Measurements from ENCODE around the gene RAP1GAP2. TPM values are rescaled to one million over a fixed set of nuclear protein-coding genes. Genes with fewer than 3 reads are reported as not detected.

Gene RAP1GAP2
- polyA plus RNA-seq, 4 donors = 23.3 to 28.2 (median 24.7) TPM

DNA sequence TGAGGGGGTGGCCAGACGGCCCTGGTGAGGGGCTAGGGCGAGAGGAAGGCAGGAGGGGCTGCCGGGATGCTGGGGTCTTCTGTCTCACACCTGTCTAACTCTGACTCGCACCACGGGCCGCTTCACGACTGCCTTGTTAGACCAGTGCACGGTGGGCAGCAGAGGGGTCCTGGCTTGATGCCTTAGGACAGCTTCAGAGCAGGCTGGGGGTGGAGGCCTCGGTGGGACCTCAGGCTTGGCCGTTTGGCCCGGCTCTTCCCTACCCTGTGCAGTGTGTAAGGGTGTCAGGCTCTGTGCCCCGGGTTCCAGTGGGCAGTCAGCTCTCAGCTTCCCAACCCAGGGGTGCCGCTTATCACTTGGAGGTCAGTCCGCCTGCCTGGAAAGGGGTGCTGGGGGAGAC is 166.5 kb downstream of the RAP1GAP2 start:
- DNase-seq (ENCODE audit: low read depth in 4 of 4, low spot score in 3 of 4) = no peak

DNA sequence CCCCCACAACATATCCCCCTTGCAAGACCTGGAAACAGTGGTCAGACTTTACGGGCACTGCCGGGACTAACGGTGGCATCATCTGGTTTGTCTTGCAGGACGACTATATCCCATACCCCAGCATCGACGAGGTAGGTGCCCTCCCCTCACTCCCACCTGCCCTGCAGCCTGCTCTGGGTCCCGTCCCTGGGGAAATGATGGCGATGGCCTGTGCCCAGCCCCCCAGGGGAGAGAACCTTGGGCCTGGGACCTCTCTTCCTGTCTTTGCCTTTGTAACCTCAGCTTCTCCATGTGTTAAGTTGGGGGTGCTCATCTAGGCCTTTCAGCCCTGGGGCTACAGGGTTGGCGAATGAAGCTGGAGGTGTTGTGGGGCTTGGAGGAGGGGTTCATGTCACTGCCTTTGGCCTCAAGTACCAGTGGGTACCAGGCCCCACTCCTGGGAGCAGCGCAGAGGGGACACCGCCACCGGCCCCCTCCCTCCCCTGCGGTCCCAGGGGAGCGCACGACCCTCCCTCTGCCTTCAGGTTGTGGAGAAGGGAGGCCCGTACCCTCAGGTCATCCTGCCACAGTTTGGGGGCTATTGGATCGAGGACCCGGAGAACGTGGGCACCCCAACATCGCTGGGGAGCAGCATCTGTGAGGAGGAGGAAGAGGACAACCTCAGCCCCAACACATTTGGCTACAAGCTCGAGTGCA is 167.2 kb downstream of the RAP1GAP2 start:
- no peak for DNase-seq (ENCODE audit: low read depth in 4 of 4, low spot score in 3 of 4)

DNA sequence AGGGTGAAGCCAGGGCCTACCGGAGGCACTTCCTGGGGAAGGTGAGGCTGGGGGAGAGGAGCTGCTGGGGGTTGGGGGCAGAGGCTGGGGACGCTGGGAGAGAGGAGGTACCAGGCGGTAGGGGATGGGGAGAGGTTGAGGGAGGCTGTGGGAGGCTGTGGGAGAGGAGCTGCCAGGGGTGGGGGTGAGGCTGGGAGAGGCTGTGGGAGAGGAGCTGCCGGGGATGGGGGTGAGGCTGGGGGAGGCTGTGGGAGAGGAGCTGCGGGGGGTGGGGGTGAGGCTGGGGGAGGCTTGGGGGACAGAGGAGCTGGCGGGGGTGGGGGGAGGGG is 167.8 kb downstream of the RAP1GAP2 start:
- no peak for DNase-seq (ENCODE audit: low read depth in 4 of 4, low spot score in 3 of 4)

DNA sequence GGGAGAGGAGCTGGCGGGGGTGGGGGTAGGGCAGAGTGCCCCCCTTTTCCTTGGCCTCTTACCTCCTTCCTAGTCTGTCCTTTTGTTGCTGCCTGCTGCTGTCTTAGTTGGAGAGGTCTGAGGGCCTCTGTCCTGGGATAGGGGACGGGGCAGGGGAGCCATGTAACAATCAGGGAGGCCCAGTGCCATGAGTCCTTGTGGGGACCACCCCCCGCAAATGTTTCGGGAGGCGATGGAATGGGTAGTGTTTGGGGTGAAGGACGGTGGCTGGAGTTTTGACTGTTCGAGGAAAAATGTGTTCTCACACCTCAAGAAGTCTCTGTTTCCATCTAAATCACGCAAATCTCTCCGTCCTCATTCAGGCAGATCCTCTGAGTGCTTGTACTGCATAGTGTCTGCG is 168.1 kb downstream of the RAP1GAP2 start:
- DNase-seq (ENCODE audit: low read depth in 4 of 4, low spot score in 3 of 4) = no peak

DNA sequence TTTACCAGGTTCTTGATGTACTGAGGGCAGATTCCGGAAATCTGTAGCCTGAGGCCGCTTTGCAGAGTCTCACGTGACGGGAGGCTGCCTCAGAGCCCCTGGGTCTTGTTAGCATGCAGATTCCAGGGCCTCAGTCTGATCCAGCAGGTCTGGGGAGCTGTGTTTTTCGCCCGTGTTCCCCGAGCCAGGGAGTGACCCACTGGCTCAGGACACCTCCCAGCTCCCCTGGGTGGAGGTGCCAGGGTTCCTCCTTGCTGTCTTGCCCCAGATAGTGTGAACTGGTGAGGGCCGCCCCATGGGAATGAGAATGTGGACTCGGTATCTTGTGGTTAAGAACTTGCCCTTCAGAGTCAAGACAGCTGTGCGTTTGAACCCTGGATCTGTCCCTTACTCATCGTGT is 168.6 kb downstream of the RAP1GAP2 start:
- no peak for DNase-seq (ENCODE audit: low read depth in 4 of 4, low spot score in 3 of 4)

DNA sequence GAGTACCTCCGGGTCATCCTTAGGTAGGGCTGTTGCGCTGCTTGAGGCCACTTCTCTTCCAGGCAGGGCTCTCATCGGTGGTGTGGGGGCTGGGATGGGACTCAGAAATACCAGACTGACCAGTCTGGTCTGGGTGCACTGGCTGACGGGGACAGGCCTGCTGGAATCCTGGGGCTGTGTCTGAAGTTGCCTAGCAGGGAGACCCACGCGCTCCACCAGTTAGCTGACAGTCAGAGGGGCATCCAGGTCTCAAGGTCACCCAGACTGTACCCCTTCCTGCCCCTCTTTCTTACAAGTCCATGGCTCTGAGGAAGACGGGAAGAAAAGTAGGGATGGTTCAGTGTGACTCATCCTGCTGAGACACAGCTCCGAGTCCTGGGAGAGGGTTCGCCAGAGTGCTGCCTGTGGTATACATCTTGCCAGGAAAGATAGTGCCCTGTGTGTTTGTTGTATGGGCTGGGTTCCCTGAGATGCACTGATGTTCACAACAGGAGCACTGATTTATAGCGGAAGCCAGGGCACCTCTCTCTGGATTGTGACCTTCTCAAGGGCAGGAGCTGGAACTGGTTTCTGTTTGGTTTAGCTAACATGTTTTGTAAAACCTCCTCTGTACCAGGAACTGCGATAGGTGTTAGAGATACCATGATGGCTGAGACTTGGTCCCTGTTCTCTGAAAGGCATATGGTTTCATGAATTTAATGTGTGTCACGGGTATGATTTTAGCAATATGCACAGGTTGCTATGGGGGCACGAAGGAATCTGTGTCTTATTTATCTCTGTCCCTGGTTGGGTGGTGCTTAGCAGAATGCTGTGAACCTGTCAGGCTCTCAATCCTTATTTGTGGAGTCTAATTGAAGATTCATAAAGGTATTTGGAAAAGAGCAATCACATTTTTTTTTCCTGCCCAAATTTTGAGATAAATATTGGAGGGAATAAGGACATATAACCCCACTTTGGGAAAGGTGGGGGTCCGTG is 169.7 kb downstream of the RAP1GAP2 start:
- no peak for DNase-seq (ENCODE audit: low read depth in 4 of 4, low spot score in 3 of 4)

DNA sequence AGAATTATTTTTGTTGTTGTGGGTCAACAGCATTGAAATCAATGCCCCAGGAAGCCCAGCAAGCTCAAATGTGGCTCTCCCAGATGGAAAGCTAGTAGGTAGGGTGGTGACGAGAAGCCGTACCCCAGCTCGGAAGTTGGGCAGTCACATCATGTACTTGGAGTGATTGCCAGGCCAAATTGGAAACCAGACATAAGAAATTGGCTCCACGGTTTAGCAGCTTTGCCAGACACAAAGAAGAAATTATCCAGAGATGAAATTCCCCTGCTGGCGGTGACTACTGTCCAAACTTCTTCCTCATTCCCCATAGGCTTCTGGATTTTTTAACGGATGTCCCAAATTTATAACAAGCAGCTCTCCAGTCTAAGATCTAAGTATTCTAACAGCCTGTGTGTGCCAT is 171.3 kb downstream of the RAP1GAP2 start:
- DNase-seq (ENCODE audit: low read depth in 4 of 4, low spot score in 3 of 4) = no peak

DNA sequence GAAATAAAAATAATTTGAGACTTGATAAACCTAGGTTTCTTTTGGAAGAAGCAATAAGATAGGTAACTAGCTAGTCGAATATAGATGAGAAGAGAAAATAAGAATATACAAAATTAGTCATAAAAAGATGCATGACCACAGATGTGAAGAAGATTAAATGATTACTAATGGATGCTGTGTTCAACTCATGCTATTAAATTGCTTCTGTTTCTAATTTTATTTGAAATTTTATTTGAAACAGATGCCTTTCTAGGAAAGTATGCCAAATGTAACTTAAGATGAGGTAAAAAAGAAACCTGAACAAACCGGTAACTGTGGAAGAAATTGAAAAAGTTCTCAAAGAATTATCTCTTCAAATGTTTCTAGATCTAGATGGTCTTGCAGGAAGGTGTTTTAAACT is 175.6 kb downstream of the RAP1GAP2 start:
- DNase-seq (ENCODE audit: low read depth in 4 of 4, low spot score in 3 of 4) = no peak

DNA sequence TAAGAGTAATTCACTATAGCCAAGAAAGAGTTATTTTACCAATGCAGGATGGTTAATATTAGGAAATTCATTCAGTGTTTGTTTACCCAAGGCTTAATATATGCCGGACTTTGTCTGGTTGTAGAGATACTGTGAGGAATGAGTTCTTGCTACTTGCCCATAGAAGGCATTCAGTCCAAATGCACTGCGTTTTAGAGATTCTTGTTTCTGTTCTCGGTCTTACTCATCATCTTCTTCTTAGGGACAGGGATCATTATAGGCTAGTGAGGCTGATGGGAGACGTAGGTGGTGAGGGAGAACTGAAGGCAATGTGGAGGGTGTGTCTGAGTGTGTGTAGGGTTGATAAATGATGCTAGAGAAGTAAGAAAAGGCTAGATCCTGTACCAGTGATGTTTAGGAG is 176.5 kb downstream of the RAP1GAP2 start:
- DNase-seq (ENCODE audit: low read depth in 4 of 4, low spot score in 3 of 4) = no peak

DNA sequence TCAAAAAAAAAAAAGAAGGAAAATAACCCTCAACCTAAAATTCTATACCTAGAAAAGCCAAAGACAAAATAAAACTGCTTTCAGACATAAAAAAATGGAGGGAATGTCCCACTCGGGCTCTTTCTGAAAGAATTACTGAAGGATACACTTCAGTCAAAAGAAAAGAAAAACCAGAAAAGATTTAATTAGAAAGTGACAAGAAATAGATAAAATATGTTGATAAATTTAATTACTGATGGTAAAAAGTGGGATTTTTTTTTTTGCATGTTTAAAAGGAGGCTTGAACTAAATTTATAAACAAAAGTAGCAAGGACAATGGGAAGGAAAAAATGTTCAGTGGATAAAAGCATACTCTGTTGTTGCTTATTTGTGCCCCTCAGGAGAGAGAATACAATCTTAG is 178.1 kb downstream of the RAP1GAP2 start:
- no peak for DNase-seq (ENCODE audit: low read depth in 4 of 4, low spot score in 3 of 4)

DNA sequence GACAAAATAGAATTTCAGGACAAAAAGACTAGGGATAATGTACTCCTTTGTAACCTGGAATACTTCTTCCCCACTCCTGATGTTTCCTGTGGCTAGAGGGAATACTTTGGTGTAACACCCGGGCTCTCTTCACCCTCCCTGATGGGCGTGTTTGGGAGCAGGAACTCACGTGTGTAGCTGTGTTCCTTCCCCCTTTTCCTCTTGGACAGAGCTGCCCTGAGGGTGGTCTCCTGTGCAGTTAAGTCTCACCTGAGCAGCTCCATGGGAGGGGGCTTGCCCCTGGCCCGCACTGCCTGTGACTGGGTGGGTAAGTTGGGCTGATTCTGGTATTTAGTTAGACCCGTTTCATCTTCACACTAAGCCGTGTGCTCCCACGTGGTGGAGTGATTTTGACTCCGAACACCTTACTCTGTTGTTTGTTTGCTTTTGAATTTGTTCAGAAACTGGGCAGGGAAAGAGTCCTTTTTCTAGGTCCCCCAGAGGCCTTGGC is 179.3 kb downstream of the RAP1GAP2 start:
- no peak for DNase-seq (ENCODE audit: low read depth in 4 of 4, low spot score in 3 of 4)

DNA sequence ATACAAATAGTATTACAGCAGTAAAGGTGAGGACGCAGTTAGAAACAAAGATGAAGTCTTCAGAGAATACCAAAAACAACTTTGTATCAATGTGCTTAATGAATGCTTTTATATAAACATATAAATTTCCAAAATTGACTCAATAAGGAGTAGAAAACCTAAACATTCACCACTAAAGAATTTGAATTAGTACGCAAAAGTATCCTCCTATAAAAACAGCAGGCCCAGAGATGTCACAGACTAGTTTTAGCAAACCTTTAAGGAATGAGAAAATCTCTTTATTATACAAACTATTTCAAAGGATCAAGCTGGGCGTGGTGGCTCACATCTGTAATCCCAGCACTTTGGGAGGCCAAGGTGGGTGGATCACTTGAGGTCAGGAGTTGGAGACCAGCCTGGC is 180.9 kb downstream of the RAP1GAP2 start:
- no peak for DNase-seq (ENCODE audit: low read depth in 4 of 4, low spot score in 3 of 4)

DNA sequence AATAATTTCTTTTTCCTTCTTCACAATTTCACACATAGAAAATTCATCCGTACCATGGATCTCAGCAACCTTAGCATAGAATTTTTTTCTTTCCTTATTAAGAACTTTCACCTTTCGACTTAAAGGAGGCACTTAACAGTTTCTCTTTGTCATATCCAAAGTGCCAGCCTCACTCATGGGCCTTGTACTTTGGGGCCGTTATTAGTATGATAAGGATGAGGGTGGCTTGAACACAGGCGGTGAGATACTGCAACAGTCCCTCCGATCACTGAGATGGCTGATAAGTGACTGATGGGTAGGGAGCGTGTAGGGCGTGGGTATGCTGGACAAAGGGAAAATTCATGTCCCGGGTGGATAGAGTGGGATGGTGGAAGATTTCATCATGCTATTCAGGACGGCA is 181.9 kb downstream of the RAP1GAP2 start:
- DNase-seq (ENCODE audit: low read depth in 4 of 4, low spot score in 3 of 4) = no peak

DNA sequence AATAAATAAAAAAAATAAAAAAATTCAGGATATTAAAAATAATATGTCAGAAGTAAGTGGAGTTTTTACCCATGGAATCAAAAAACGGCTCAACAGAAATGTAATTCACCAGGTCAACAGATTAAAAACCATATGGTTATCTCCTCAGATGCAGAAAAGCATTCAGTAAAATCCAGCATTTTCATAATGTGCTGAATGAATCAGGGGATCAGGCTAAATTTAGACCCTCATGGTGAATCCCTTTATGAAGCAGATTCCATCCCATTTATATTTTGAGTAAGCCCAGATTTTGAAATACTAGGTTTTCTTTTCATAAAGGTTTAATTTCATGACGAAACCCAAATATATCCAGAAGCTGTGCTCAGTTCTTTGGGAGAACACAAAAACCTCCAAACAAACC is 182.8 kb downstream of the RAP1GAP2 start:
- DNase-seq (ENCODE audit: low read depth in 4 of 4, low spot score in 3 of 4) = no peak

DNA sequence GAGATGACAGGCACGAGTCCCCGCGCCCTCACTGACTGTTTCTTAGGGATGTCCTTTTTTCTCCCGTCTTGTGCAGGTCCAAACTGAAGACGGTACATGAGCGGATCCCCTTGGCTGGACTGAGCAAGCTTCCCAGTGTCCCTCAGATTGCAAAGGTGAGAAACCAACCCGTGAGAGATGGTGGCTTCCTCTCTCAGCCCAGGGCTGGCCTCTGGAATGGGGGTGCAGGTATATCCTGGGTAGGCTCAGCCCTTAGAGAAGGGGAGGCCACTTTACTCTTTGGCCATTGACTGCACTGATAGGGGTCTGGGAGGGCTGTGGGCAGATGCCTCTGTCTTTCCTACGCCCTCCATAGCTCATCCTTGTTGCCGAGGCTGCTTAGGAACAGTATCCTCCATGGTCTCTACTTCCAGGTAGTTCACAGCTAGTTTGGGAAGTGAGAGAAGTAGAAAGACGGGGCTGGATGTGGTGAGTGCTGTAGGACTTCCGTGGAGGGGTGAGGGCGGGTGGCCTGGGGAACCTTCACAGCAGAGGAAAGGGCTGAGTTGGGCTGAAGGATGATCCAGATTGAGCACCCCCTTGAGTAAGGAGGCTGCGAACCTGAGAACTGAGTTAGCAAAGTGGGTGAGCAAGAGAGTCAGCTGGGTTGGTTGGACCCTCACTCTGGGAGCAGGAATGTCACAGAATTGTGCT is 184.1 kb downstream of the RAP1GAP2 start:
- DNase-seq (ENCODE audit: low read depth in 4 of 4, low spot score in 3 of 4) = no peak

DNA sequence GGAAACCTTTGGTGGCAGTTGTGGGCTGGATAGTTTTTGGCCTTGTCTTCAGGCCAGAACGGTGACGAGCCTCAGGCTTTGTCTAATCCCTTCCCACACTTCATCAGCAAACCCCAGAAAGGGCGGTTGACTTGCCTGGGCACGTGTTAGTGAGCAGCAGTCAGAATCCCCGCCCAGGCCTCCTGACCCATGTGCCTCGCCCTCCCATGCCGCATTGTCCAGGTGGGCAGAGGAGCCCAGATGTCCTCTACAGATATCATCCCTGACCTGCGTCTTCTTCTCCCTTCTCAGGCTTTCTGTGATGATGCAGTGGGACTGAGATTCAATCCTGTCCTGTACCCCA is 184.6 kb downstream of the RAP1GAP2 start:
- no peak for DNase-seq (ENCODE audit: low read depth in 4 of 4, low spot score in 3 of 4)

DNA sequence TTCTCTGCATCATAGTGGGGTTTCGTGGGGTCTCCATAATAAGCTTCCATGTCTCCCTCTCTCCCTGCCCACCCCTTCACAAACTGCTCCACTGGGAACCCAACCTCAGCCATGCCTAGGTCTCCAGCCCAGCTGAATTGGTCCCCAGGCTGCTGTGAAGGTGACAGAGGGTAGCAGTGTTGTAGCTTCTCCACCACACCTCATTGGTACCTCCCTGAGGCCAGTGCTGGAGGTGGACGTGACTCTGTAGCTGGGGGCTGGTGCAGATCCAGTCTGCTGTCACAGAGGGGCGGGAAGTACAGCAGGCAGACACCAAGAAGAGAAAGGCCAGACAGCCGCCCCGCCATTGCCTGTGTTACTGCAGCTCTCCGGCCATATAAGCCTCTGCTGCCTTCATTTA is 185.1 kb downstream of the RAP1GAP2 start:
- DNase-seq (ENCODE audit: low read depth in 4 of 4, low spot score in 3 of 4) = no peak

DNA sequence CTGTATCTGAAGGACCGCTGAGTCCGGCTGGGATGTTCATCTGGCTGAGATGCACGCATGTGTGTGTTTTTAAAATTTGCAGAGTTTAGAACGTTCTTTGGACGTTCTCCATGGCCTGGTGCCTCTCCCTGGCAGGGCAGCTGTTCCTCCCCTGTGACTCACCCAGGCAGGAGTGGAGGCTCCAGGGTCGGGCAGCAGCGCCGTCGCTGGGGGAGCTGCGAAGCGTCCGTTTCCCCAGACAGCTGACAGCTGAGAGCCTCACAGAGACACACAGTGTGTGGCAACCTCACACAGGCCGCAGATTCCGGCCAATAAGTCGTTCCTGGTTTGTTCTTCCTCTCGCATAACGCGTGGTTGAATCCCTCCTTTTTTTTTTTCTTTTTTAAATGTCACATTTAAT is 186.6 kb downstream of the RAP1GAP2 start:
- no peak for DNase-seq (ENCODE audit: low read depth in 4 of 4, low spot score in 3 of 4)

DNA sequence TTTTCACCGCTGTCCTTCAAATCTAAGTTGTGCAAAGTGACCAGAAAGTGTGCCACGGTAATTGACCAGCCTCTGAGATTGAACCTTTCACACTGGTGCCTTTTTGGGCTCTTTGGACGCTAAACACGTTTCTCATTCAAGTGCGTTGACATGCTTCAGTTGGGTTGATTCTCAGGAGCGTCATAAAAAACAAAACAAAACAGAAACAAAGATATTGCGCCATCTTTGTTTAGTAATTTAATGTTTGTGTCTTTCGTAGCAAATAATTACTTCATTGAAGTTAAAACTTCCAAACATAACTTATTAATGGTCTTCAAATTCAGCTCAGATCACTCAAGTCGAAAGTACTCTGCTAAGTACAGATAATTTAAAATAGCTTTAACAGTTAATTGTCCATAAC is 187.0 kb downstream of the RAP1GAP2 start:
- DNase-seq (ENCODE audit: low read depth in 4 of 4, low spot score in 3 of 4) = no peak

DNA sequence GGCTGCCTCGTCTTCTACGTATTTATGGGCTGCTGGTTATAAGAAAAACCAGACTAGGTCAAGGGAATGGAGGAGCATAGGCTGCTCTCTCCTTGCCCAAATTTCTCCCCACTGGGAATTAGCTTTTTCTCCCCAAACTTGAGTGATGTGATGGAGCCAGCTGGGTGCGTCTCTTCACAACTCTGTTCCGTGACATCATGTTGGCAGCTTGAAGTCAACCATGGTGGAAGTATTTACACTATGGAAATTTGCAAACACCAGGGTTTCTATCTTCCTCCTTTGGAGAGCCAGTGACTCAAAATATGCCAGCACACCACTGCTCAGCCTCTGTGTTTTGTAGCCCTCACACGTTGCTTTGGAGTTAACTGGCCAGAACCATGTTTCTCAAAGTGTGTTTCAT is 189.1 kb downstream of the RAP1GAP2 start:
- DNase-seq (ENCODE audit: low read depth in 4 of 4, low spot score in 3 of 4) = no peak

DNA sequence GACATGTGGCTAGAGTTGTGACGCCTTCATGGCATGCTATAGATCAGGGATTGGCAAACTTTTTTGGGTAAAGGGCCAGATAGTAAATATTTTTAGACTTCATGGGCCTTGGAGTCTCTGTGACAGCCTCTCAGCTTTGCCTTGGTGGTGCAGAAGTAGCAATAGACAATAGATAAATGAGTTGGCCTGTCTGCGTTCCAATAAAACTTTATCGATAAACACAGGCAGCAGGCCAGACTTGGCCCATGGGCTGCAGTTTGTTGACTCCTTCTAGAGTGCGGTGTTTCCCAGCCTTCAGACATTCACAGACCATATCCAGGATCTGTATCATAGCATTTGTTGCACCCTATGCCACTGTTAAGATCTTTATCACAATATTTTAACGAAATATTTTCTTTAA is 190.7 kb downstream of the RAP1GAP2 start:
- no peak for DNase-seq (ENCODE audit: low read depth in 4 of 4, low spot score in 3 of 4)
